IMR-90 (cell line): ENCODE results near the gene LMX1A. TPM values are rescaled to one million over a fixed set of nuclear protein-coding genes. Genes with fewer than 3 reads are reported as not detected.

Source experiments
- ATAC-seq: fragments of 200-7000 bp; cut with Tn5 transposase; 2 replicates; pipeline ENCODE4 v1.9.1; 2020; ENCODE audit warnings: low read depth, mild to moderate bottlenecking, moderate library complexity
- BruUV-seq: library from RNA; stranded (reverse); fragments of 400-500 nt; replicated peaks from 2 replicates; lab custom pipeline; 2021; lab: Mats Ljungman, UMichigan
- CTCF ChIA-PET: fragments of 300-600 bp; formaldehyde crosslinking; extraction: SDS; loops from one replicate; lab custom pipeline; 2021; ENCODE audit warnings: antibody characterized with exemption; lab: Yijun Ruan, JAX
- POLR2A ChIA-PET: fragments of 300-600 bp; sonication (Branson Sonifier 250); formaldehyde crosslinking; loops from one replicate; lab custom pipeline; 2022; ENCODE audit warnings: antibody characterized with exemption; ENCODE audit not compliant: unreplicated experiment; lab: Charles Lee
- DNase-seq: peaks from one replicate; pipeline ENCODE4 v3.0.0; 2013
- H2AFZ ChIP-seq: replicated peaks from 2 replicates; pipeline ENCODE3; 2013; ENCODE audit warnings: low read length, mild to moderate bottlenecking; ENCODE audit not compliant: poor library complexity
- H2AK5ac ChIP-seq: 2 replicates; pipeline ENCODE4 v1.6.1; 2013; ENCODE audit warnings: low read depth, low read length, inconsistent platforms
- H2AK9ac ChIP-seq: replicated peaks from 2 replicates; pipeline ENCODE3; 2013; ENCODE audit warnings: mild to moderate bottlenecking, low read depth, low read length, moderate library complexity; ENCODE audit not compliant: poor library complexity
- H2BK120ac ChIP-seq: 2 replicates; pipeline ENCODE4 v1.6.1; 2013; ENCODE audit warnings: low read depth, low read length, inconsistent platforms
- H2BK15ac ChIP-seq: 3 replicates; pipeline ENCODE4 v1.6.1; 2013; ENCODE audit warnings: low read depth, low read length, inconsistent platforms
- H2BK20ac ChIP-seq: 2 replicates; pipeline ENCODE4 v1.6.1; 2013; ENCODE audit warnings: low read depth, mild to moderate bottlenecking, inconsistent platforms, low read length, moderate library complexity
- H2BK5ac ChIP-seq: 2 replicates; pipeline ENCODE4 v1.6.1; 2013; ENCODE audit warnings: mild to moderate bottlenecking, low read depth, low read length, inconsistent platforms; ENCODE audit not compliant: poor library complexity, severe bottlenecking
- H3K14ac ChIP-seq: replicated peaks from 2 replicates; pipeline ENCODE4 v1.6.1; 2013; ENCODE audit warnings: low read depth, low read length, inconsistent platforms
- H3K18ac ChIP-seq: 2 replicates; pipeline ENCODE4 v1.6.1; 2013; ENCODE audit warnings: low read depth, low read length, control low read depth
- H3K23ac ChIP-seq: 2 replicates; pipeline ENCODE4 v1.6.1; 2013; ENCODE audit warnings: low read depth, low read length, inconsistent platforms
- H3K27ac ChIP-seq: 2 replicates; pipeline ENCODE4 v1.5.1; 2013; ENCODE audit warnings: mild to moderate bottlenecking, control low read depth, low read length; ENCODE audit not compliant: insufficient read depth
- H3K27me3 ChIP-seq: 2 replicates; pipeline ENCODE4 v1.6.1; 2013; ENCODE audit warnings: low read length; ENCODE audit not compliant: control insufficient read depth, insufficient read depth
- H3K36me3 ChIP-seq: 2 replicates; pipeline ENCODE4 v1.6.1; 2013; ENCODE audit warnings: low read length, mixed read lengths; ENCODE audit not compliant: control insufficient read depth, insufficient read depth
- H3K4ac ChIP-seq: 2 replicates; pipeline ENCODE4 v1.6.1; 2013; ENCODE audit warnings: low read depth, low read length, inconsistent platforms
- H3K4me1 ChIP-seq: 2 replicates; pipeline ENCODE4 v1.6.1; 2013; ENCODE audit warnings: low read length, mixed read lengths; ENCODE audit not compliant: control insufficient read depth, insufficient read depth
- H3K4me2 ChIP-seq: 2 replicates; pipeline ENCODE4 v1.6.1; 2013; ENCODE audit warnings: low read depth, mild to moderate bottlenecking, control low read depth, low read length, moderate library complexity
- H3K4me3 ChIP-seq: 2 replicates; pipeline ENCODE4 v1.5.1; 2013; ENCODE audit warnings: low read depth, mild to moderate bottlenecking, control low read depth, low read length, moderate library complexity; ENCODE audit not compliant: insufficient read depth
- H3K56ac ChIP-seq: 2 replicates; pipeline ENCODE4 v1.6.1; 2013; ENCODE audit warnings: low read length, inconsistent platforms; ENCODE audit not compliant: insufficient read depth; ENCODE audit errors: extremely low read depth
- H3K79me1 ChIP-seq, 2 experiments: 2 replicates each; pipeline ENCODE4 v1.6.1; 2013; ENCODE audit warnings: low read length in 2 of 2, inconsistent platforms in 1 of 2, low read depth in 1 of 2
- H3K9ac ChIP-seq: 2 replicates; pipeline ENCODE4 v1.6.1; 2013; ENCODE audit warnings: low read depth, low read length, control low read depth
- H3K9me1 ChIP-seq: 2 replicates; pipeline ENCODE4 v1.6.1; 2013; ENCODE audit warnings: low read length, inconsistent platforms; ENCODE audit not compliant: insufficient read depth
- H3K9me3 ChIP-seq: 2 replicates; pipeline ENCODE4 v1.6.1; 2013; ENCODE audit warnings: low read length; ENCODE audit not compliant: control insufficient read depth, insufficient read depth
- H4K20me1 ChIP-seq: 2 replicates; pipeline ENCODE4 v1.6.1; 2013; ENCODE audit warnings: low read length, inconsistent platforms; ENCODE audit not compliant: insufficient read depth
- H4K5ac ChIP-seq: 2 replicates; pipeline ENCODE4 v1.6.1; 2013; ENCODE audit warnings: mild to moderate bottlenecking, low read depth, low read length, control low read depth
- H4K8ac ChIP-seq, 2 experiments: 2 replicates each; pipeline ENCODE4 v1.6.1; 2013; ENCODE audit warnings: low read depth in 2 of 2, low read length in 2 of 2, control low read depth in 1 of 2, inconsistent platforms in 1 of 2
- H4K91ac ChIP-seq: 2 replicates; pipeline ENCODE4 v1.6.1; 2013; ENCODE audit warnings: low read depth, low read length, inconsistent platforms; ENCODE audit not compliant: insufficient read depth
- BHLHE40 ChIP-seq: fragments of 150-350 bp; IDR thresholded peaks from 2 replicates; pipeline ENCODE4 v1.6.1; 2016; ENCODE audit warnings: mild to moderate bottlenecking, low read depth, low read length
- CEBPB ChIP-seq: IDR thresholded peaks from 2 replicates; pipeline ENCODE4 v1.6.1; 2012; ENCODE audit warnings: low read depth, low read length, improper control_type of control experiment
- CHD1 ChIP-seq: IDR thresholded peaks from 2 replicates; pipeline ENCODE4 v1.6.1; 2012; ENCODE audit warnings: low read depth, low read length, improper control_type of control experiment
- CTCF ChIP-seq: conservative IDR thresholded peaks from 2 replicates; pipeline ENCODE4 v1.5.1; 2012; ENCODE audit warnings: mild to moderate bottlenecking, low read depth, low read length, improper control_type of control experiment
- ELK1 ChIP-seq: fragments of 150-350 bp; IDR thresholded peaks from 2 replicates; pipeline ENCODE4 v1.6.1; 2016; ENCODE audit warnings: low read depth, mild to moderate bottlenecking, low read length, moderate library complexity, borderline replicate concordance
- FOS ChIP-seq: fragments of 150-350 bp; IDR thresholded peaks from 2 replicates; pipeline ENCODE4 v1.6.1; 2016; ENCODE audit warnings: low read depth, low read length
- MAFK ChIP-seq: IDR thresholded peaks from 2 replicates; pipeline ENCODE4 v1.6.1; 2012; ENCODE audit warnings: low read depth, low read length, improper control_type of control experiment
- MAZ ChIP-seq: IDR thresholded peaks from 2 replicates; pipeline ENCODE4 v1.6.1; 2012; ENCODE audit warnings: low read depth, mild to moderate bottlenecking, low read length, improper control_type of control experiment, moderate library complexity, borderline replicate concordance
- MXI1 ChIP-seq: IDR thresholded peaks from 2 replicates; pipeline ENCODE4 v1.6.1; 2012; ENCODE audit warnings: low read depth, mild to moderate bottlenecking, low read length, moderate library complexity, borderline replicate concordance
- NFE2L2 ChIP-seq: fragments of 150-350 bp; IDR thresholded peaks from 2 replicates; pipeline ENCODE4 v1.6.1; 2016; ENCODE audit warnings: low read depth, mild to moderate bottlenecking, low read length
- POLR2A ChIP-seq: IDR thresholded peaks from 2 replicates; pipeline ENCODE4 v1.6.1; 2012; ENCODE audit warnings: mild to moderate bottlenecking, low read depth, low read length
- RAD21 ChIP-seq: IDR thresholded peaks from 2 replicates; pipeline ENCODE4 v1.6.1; 2012; ENCODE audit warnings: low read length, improper control_type of control experiment
- RCOR1 ChIP-seq: IDR thresholded peaks from 2 replicates; pipeline ENCODE4 v1.6.1; 2012; ENCODE audit warnings: mild to moderate bottlenecking, low read length, improper control_type of control experiment; ENCODE audit not compliant: insufficient replicate concordance
- RFX5 ChIP-seq: IDR thresholded peaks from 2 replicates; pipeline ENCODE4 v1.8.0; 2012; ENCODE audit warnings: low read depth, mild to moderate bottlenecking, low read length, moderate library complexity
- SMC3 ChIP-seq: fragments of 150-350 bp; IDR thresholded peaks from 2 replicates; pipeline ENCODE4 v1.6.1; 2016; ENCODE audit warnings: low read depth, mild to moderate bottlenecking, antibody characterized with exemption, low read length, moderate library complexity
- USF2 ChIP-seq: fragments of 150-350 bp; IDR thresholded peaks from 2 replicates; pipeline ENCODE4 v1.6.1; 2017; ENCODE audit warnings: mild to moderate bottlenecking, antibody characterized with exemption, low read length, low read depth
- WGBS, 2 experiments: methylation state at CpG; one replicate each; pipeline versions ENCODE4 v1.1.5 to v1.1.7; 2013; ENCODE audit warnings: missing lambda C conversion rate in 2 of 2; ENCODE audit not compliant: insufficient read length in 1 of 2; ENCODE audit errors: extremely low coverage in 2 of 2; 5-methylcytosine and 5-hydroxymethylcytosine counted together
- dilution Hi-C: fragments of 300-500 bp; cut with HindIII; formaldehyde crosslinking; loops from one replicate; pipeline ENCODE4 v1.14.3; 2018; ENCODE audit warnings: low sequenced_read_pairs; ENCODE audit not compliant: unreplicated experiment
- in situ Hi-C: fragments of 300-500 bp; cut with MboI; formaldehyde crosslinking; loops from 3 replicates; pipeline ENCODE4 v1.14.3; 2019; ENCODE audit warnings: low sequenced_read_pairs, inconsistent platforms, mixed read lengths
- intact Hi-C: fragments of 100-400 bp; cut with micrococcal nuclease; formaldehyde crosslinking; loops from 2 replicates; pipeline ENCODE4 v1.10.0; 2022
- polyA plus RNA-seq, 3 experiments: library from polyadenylated mRNA; depleted of rRNA; stranded (reverse); fragments of >200 nt; gene quantifications; 2 replicates each; pipeline ENCODE4 v1.2.3, GENCODE V29; 2012; ENCODE audit warnings: low replicate concordance in 1 of 3
- total RNA-seq: library from RNA; depleted of rRNA; stranded (reverse); fragments of >200 nt; gene quantifications from 2 replicates; pipeline ENCODE4 v1.2.3, GENCODE V29; 2012

LMX1A gene
- total and polyA plus RNA-seq, 2 of the 4 experiments (the other 2 are of a cell fraction), result not detected

DNA sequence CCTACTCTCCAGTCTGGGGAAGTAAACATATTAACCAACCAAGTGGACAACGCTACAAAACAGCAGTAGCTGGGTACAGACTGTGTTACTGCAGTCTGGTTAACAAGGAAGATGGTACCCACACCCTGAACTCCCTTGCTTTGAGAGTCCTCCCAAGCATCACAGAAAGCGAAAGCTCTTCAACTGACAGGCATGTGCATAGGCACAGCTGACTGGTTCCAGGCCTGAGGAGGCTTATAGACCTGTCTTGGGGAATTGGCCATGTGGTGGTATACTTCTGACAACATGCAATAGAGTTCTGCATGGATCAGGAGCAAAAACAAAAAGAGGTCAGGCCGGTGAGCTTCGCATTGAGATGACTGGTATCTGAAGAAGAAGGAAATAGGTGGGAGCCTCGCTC is 17.4 kb downstream of the LMX1A start:
- in situ Hi-C loops (no loop called here), dilution Hi-C loops (no loop called here)

More for the DNA sequence above, 17.4 kb downstream of the LMX1A start:
- H2BK120ac ChIP-seq, result no peak overlapping the region
- H2AK5ac ChIP-seq, result no peak overlapping the region
- H3K9me3 ChIP-seq, result no peaks in the 10 kb centered on the region
- ATAC-seq (no peak), DNase-seq (no peak)
- no peak overlapping the region for H3K4ac ChIP-seq
- no peaks in the 10 kb centered on the region for H3K4me1 ChIP-seq
- no peak overlapping the region for H2BK20ac ChIP-seq
- H4K8ac ChIP-seq, result no peak overlapping the region
- no peak overlapping the region for H3K18ac ChIP-seq
- TF ChIP-seq CTCF (no peak), MXI1 (no peak), MAFK (no peak), BHLHE40 (no peak), CEBPB (no peak), USF2 (no peak), ELK1 (no peak), POLR2A (no peak), SMC3 (no peak), CHD1 (no peak), RFX5 (no peak), FOS (no peak), RAD21 (no peak), MAZ (no peak), NFE2L2 (no peak), RCOR1 (no peak)
- H3K4me2 ChIP-seq, result no peak overlapping the region
- H3K9ac ChIP-seq, result no peak overlapping the region
- H3K4me3 ChIP-seq, result no peak overlapping the region
- intact Hi-C loops, result no loop called here
- H4K20me1 ChIP-seq, result no peaks in the 10 kb centered on the region
- H3K36me3 ChIP-seq, result no peaks in the 10 kb centered on the region
- H2AK9ac ChIP-seq, result no peak overlapping the region
- no peak overlapping the region for H3K14ac ChIP-seq
- WGBS, 2 experiments, result no CpG with 5 or more reads among the region's 5 CpGs
- no TSS peak for BruUV-seq
- ChIA-PET CTCF (no interaction called here), POLR2A (no interaction called here)
- no peak overlapping the region for H3K23ac ChIP-seq
- no peaks in the 10 kb centered on the region for H3K9me1 ChIP-seq
- no peaks in the 10 kb centered on the region for H3K27me3 ChIP-seq
- no peak overlapping the region for H2BK15ac ChIP-seq
- H4K5ac ChIP-seq, result no peak overlapping the region
- H2BK5ac ChIP-seq, result no peak overlapping the region
- H3K56ac ChIP-seq, result no peak overlapping the region
- H2AFZ ChIP-seq, result no peak overlapping the region
- H3K79me1 ChIP-seq, result no peaks in the 10 kb centered on the region
- H3K27ac ChIP-seq, result no peak overlapping the region
- no peak overlapping the region for H4K91ac ChIP-seq
